HG02973 (cell line): ENCODE results near the gene INSYN2A.

Experiments used
- ATAC-seq: cut with Tn5 transposase; IDR thresholded peaks from one replicate; pipeline ENCODE4 v1.9.1; 2021; ENCODE audit warnings: moderate library complexity; ENCODE audit not compliant: unreplicated experiment

INSYN2A gene, protein sequence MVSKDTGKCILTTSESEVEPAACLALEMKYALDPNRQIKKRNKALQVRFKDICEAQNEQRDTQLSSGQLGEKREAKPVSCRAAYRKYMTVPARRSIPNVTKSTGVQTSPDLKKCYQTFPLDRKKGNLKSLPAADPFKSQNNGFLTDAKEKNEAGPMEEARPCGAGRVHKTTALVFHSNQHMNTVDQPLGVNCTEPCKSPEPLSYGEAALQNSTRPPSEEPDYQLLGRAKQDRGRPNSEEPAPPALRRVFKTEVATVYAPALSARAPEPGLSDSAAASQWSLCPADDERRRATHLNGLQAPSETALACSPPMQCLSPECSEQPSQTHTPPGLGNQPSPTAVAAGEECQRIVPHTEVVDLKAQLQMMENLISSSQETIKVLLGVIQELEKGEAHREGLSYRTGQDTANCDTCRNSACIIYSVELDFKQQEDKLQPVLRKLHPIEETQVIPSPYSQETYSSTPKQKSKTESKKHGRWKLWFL

DNA sequence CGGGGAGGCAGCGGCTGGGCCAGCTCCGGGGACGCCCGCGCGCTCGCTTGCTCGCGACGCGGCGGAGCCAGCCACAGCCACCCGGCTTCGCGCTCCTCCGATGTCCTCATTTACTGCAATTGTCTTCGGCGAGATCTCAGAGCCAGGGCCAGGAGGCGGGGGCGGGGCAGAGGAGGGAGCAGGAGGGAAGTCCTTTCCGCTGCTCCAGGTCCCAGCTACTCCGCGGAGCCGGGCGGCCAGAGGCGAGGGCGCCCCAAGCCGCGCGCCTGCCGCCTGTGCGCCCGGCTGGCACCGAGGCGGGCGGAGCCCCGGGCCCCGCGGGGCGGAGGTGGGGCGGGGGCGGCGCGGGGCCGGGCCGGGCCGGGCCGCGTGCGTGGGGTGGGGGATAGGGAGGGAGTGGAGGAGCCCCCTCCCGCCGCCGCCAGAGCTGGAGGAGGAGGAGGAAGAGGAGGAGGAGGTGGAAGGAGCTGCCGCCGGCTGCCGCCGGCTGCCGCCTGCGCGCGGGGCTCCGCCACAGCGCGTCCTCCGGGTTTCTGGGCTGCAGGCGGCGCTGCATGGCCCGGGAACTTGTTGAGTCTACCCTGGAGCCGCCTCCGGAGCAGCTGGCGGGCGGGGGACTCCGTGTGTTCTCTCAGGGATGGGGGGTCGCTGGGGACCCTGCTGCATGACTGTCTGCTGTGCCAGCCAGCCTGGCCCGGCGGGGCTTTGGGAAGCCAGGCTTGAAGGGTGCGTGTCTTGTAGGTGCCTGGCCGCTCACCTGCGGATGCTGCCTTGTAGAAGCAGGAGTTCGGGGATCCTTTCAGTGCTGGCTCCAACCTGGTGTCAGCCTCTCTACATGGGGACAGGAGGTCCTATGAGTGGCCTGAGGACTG, at the start of gene INSYN2A:
TSS of gene INSYN2A (minus strand) at position 310 of the 872 bp plus-strand sequence. CDS start 20,196 bp downstream, outside the sequence.
- no peak for ATAC-seq

DNA sequence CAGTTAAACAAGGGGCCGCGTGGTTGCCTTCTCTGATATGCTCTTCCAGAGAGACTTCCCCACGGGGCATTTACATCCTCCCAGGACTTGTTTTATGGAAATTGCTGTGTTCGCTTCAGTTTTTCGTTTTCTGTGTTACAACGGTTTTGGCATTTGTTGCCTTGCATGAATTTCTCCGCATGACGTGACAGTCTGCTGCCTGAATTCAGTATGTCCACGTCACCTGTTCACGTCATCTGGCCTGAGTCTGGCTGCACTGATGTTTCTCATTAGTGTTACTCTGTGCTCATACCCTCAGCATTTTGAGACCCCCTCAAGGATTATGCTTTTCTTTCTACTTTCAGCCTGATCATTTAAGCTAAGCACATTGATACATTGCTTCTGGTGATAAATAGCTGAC, 49.1 kb upstream of the INSYN2A start:
- ATAC-seq: no peak

DNA sequence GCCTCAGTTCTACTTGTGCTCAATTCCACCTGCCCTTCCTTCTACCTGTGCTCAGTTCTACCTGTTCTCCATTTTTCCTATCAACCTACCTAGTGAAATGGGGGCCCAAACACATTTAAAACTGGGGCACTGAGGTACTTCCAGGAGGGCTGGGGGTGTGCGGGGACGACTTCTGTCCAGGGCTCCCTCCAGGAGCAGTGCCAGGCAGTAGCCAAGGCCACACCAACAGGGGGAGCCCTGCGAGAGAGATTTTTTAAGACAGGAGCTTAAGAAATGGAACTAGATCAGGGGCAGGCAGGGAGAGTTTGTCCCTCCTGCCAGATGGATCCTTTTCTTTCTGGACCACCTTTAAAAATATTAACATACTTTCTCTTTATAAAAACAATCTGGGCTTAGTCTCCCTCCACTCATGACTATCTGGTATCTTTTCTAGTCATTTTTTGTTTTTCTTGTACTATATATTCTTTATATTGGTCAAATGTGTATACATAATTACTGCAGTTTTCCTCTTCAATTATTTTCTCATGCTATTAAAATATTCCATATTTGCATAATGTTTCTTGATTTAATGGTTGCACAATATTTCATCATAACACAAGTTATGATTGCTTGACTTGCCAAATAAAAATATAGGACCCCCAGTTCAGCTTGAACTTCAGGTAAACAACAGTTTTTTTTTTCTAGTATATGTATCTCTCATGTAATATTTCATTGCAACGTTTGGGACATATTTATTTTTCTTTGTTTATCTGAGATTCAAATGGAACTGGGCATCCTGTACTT, 47.3 kb upstream of the INSYN2A start:
- no peak for ATAC-seq

DNA sequence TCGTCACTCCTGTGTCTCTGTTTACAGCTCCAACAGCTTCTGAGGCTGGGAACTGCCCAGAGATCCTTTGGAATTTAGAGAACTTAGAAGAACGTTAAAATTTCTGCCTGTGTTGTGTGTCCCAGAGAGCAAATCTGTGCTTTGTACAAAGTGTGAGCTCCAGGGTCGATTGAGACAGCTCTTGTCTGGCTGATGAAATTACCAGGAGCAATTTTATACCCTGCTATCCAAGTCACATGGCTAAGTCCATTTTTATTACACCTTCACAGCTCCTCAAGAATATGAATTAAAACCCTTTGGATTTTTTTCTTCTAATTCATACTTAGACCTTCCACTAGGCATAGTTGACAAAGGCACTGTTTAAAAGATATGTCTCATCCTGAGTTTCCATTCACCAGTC, 46.5 kb upstream of the INSYN2A start:
- no peak for ATAC-seq

DNA sequence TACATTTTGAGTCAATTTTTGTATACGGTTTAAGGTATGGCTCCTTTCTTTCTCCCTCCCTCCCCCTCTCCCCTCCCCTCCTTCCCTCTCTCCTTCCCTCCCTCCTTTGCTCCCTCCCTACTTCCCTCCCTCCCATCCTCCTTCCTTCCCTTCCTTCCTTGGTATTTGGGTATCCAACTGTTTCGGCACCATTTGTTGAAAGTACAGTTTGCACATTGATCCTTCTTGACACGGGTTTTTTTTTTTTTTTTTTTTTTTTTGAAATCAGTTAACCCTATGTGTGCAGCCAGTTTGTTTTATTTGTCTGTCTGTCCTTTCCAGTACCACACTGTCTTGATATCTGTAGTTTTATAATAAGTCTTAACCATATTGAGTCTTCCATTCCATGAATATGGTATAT, 39.9 kb upstream of the INSYN2A start:
- no peak for ATAC-seq

DNA sequence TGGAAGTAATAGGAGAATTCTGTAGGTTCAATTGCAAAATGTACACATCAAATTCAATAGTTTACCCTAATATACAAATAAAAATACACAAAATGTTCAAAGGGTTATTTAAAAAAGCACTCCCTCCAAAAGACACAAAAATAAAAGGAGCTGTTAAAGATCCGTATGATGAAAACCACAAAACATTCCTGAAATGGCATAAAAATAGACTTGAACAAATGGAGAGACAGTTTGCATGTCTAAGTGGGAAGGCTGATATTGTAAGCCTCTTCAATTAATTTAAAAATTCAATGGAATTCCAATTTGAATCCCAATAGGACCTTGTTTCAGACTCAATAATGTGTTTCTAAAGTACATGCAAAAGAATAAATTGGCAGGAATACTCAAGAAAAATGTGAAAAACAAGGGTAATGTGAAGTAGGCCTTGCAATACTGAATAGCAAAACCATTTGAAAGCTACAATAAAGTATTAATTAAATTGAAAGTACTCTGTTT, 38.0 kb upstream of the INSYN2A start:
- no peak for ATAC-seq

DNA sequence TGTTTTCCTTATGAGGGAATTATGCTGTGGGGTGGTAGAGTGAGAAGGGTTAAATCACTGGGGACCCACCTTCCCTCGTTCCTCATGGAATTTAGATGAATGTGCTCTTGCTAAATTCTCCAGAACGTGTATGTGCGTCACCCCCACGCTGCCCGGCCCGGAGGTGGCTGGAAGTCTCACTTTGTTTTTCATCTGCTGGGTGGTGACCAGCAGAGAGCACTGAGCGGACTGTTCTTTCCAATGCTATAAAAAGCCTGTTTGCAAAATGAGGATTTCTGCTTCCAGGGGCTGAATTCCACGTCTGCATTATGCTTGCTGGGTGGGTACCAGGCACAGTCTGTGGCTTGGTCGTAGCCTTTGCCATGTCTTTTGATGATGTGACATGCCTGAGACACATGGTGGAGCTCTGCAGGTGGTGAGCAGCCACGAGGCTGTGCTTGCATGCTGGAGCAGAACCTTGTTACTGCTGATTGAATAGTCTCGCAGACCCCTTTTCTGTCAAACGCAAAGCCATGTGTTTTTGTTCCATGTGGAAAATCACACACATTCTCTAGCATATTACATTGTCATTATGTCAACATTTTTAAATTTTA, 31.9 kb upstream of the INSYN2A start:
- no peak for ATAC-seq

DNA sequence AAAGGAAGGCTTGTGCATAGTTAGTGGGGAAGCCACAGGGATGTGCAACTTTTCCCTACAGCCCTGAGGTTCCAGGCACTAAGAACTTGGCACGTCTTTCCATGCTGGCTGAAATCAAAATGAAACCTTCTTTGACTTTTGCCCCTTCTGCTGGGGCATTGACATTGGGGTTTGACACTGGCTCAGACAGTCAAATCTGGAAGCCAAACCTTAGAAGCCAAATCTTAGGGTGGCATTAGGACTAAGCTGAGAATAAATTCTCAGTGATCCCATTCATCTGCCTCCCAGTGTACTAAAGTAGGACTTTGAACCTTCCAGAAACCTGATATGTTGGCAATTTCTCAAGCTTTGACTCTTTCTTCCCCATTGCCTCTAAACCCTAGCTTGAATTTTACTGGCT, 31.3 kb upstream of the INSYN2A start:
- ATAC-seq: no peak

DNA sequence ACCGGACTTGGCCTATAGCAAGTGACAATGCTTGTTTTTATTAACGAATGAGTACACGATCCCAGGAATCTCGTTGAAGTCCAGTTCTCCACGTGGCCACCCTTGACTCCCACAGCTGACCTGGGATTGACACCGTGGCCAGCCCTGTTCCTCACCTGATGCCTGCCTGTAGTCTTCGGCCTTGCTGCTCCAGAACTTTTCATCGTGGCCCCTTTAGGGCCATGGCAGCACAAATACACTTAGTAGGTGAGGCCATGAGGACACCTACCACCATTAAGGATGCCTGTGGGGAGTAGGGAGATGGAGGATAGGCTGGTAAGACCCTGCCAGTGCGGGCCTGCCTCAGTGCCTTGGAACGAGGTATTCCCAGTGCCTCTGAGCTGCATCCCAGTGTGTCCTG, 30.6 kb upstream of the INSYN2A start:
- ATAC-seq: no peak

DNA sequence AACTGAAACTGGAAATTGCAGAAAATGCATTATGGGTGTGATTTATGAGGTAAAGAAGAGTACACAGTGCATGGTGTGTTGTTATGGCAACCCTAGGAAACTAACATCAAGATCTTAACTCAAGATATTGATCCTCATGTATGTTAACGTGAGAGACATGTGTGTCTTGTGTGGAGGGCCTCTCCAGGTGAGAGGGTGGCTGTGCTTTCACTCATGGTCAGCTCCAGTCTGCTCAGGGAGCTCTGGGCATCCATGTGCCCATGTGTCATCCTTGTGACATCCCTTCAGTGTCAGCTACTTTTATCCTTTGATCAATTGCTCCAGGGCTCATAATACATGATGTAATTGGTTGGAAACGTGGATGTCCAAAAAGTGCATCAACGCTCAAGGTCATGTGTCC, 24.9 kb upstream of the INSYN2A start:
- no peak for ATAC-seq

DNA sequence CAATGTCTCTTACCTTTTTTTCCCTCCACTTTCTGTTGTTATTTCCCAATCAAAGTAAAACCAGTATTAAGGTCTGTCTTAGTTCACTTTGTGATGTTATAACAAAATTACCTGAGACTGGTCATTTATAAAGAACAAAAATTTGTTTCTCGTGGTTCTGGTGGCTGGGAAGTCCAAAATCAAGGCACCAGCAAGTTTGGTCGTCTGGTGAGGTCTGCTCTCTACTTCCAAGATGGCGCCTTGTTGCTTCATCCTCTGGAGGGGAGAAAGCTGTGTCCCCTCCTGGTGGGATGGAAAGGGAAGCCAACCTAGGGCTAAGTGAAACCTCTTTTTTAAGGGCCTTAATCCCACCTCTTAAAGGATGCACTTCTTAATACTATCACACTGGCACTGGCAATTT, 22.3 kb upstream of the INSYN2A start:
- no peak for ATAC-seq

DNA sequence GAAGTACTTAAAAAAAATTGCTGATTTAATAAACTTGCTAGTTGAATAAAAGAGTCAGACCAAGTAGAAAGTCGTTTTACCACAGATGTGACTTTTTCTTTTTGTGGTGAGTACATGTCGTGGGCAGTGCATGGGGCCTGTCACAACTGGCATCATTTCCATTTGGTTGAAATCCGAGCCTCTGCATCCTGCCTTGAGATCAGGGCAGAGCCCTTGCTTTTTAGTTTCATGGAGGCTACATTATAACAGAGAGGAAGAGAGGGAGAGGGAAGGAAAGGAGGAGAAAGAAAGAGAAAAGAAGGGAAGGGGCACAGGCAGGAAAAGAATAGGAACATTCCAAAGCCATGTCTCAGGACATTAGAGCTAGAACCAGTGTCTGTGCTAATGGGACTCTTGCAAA, 20.4 kb upstream of the INSYN2A start:
- ATAC-seq: no peak

DNA sequence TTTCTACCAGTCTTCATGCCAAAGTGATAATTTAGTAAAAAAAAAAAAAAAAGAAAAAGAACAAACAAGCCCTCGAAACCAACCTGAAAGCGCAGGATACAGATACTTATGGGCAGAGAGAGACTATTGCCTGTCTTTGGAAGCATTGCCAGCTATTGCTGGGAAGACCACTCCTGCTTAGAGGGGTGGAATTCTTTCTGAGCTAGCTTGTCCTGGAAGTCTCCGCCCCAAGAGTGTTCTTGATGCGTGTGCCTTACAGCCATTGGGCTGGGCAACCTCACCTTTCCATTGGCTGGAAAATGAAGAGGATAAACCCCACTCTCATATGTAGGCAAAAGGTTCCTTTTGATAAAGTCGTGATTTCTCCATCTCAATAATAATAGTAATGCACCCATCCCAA, 19.9 kb upstream of the INSYN2A start:
- ATAC-seq: no peak

DNA sequence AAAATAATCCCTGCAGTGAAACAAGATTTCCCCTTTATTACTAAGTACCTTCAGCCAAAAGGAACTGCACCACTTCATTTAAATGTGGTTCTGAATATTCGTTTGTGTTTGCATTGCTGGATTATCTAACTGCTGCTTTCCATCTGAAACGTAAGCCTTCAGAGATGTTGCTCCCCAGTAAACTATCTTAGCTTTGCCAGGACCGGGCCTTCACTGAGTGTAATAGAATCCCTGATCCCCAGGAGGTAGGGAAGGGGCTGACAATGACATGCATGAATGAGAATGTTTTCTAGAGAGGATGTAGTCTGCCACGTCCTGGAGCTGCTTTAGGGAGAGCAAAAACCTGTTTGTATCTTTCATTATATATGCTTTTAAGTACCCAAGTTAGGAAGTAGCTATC, 19.5 kb upstream of the INSYN2A start:
- no peak for ATAC-seq

DNA sequence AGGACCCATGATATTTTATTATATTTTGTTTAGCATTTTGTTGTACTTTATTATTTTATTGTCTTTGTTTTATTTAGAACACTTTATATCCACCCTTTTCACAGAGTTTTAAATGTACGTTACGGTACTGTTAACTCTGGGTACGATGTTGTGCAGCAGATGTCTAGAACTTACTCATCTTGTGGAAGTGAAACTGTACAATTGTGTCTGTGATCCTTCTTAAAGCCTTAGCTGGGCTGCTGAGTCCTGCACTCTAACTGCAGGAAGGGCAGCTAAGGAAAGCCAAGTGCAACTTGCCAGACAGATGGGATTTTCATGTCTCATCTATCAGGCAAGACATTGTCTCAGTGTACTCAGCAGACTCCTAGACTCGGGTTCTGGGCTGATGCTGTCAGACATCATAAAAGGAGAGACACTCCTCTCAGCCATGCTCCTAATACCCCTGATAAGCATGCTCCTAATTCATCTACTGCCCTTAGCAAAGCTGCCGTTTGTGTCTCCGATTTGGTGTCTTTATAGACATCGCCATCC, 14.6 kb upstream of the INSYN2A start:
- ATAC-seq: no peak

DNA sequence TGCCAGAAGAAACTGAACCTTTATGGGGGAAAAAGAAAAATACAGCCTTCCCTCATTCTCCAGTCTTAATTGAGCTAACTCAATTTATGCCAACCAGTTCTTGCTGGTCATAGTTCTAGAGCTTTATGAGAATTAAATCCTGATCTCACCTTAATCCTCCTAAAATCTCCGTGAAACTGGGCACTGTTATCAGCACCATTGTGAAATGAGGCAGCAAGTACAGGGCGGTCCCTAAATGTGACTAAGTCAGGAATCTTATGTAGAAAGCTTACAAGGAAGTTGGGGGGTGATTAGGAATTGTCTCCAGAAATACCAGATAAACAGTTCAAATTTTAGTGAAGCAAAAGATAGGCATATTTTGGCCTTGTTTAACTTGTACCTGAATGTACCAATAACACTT, 10.7 kb upstream of the INSYN2A start:
- ATAC-seq: no peak

DNA sequence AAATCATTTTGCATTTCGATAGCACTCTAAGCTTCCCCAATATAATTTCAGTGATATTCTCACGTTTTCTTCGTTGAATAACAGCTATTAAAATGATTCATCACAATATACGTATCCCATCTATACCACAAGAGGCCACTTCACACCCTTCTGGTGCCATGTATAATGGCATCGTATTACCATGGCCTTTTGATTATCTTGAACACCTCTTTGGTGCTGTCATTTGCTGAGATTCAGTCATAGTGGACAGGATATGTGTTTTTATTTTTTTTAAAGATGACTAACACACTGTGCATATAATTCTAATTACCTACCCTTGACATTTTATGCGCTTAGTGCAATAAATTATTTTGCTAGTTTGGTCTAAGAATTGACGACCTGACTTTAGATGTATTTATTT, 6.7 kb upstream of the INSYN2A start:
- no peak for ATAC-seq

DNA sequence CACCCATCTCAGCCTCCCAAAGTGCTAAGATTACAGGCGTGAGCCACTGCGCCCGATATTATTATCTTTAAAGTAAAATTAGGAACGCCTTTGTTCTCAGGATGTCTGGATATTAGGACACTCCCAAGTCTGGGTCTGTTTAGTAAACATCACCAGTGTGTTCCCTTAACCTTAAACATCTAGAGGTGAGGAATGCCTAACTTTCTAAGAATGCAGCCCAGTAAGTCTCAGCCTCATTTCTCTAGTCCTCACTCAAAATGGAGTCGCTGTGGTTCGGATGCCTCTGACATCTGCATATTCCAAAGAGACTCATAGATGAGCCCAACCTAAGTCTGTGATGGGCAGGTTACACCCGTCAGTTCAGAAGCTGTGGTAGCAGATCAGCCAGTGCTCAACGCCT, 4.3 kb upstream of the INSYN2A start:
- no peak for ATAC-seq

DNA sequence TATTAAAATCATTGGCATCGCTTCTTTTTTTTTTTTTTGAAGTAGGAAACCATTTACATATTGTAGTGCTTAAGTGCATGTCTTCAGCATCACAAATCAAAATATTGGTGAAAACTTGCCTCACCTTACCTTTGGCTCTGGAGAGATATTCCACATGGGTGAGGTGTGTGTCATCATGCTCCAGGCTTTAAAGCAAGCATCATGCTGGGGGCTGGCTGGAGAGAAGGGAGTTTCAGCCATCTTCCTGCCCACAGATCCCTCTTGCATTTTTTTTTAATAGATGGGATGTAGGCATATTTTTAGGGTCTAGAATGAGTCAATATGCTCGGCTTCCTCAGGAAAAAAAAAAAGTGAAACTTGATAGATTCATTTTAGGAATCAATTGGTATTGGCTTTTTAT, 2.3 kb upstream of the INSYN2A start:
- ATAC-seq: no peak

DNA sequence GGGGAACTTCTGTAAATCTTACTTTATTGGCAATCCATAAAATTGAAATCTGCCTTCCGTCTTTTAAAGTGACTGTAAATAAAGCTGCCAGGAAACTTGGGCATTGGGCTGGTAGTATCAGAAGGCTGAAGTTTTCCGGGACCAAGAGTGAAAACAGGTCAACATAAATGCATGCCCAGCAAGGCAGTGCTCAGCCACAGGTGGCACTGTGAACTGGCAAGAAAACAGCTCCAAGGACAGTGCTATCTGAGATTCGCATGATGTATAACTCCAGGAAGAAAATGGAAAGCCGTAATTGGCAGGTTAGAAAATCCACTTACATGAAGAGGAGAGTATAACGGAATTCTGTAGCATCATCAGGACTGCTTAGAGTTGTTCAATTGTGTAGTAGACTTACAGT, 1.9 kb upstream of the INSYN2A start:
- ATAC-seq: no peak

DNA sequence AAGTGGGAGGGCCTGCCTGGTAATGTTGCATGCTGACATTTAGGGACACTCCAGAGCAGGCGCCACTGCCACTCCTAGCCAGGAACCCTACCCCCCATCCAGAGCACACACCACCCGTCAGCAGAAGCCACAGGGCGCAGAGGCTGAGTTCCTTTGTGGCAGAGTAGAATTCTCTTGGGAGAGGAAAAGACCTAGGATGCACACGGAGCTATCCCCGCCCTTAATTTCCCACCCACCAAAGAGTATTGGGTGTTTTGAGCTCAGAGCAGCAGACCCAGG, 702 bp upstream of the INSYN2A start:
- no peak for ATAC-seq
